Diencephalon (tissue), 1 donor: ENCODE measurements around the gene PSMD3. TPM values are rescaled to one million over a fixed set of nuclear protein-coding genes. Genes with fewer than 3 reads are reported as not detected.

Experiments used
- small RNA-seq: library from RNA; depleted of rRNA; stranded (forward); fragments of <200 nt; gene quantifications from one replicate; pipeline ENCODE3, GENCODE V24; 2014
- total RNA-seq: library from RNA; depleted of rRNA; stranded (reverse); fragments of >200 nt; gene quantifications from one replicate; pipeline ENCODE4 v1.2.3, GENCODE V29; 2014

The PSMD3 gene
- total RNA-seq = 66.0 TPM

GRCh38 chr17:39980351-39981206, at the start of gene PSMD3:
Gene PSMD3, plus strand, starts transcription at chr17:39980807. Its CDS starts 164 bp downstream, at chr17:39980971.

GRCh38 chr17:39962642-39963220, 17.9 kb upstream of the PSMD3 start, which contains the start of gene GSDMA:
Gene GSDMA, plus strand, starts transcription at chr17:39963004. Its CDS starts 2,684 bp downstream, at chr17:39965688.

GRCh38 chr17:40015005-40015997, 34.7 kb downstream of the PSMD3 start, which contains the start of gene CSF3:
Gene CSF3, plus strand, starts transcription at chr17:40015440. Its CDS starts 35 bp downstream, at chr17:40015475.

Small RNAs within 50 kb of the gene (small RNA-seq; reads per million reads assigned to genes)
- gene SNORD124 = 884 reads per million, percentile 99 among the genes with 10 or more reads in this experiment

Other genes with a start within 250 kb of the PSMD3 start
- gene GRB7, start 242.9 kb upstream of the PSMD3 start, total RNA-seq = not detected
- gene IKZF3, start 116.5 kb upstream of the PSMD3 start, total RNA-seq = under 0.01 TPM
- not detected for gene ZPBP2, start 112.6 kb upstream of the PSMD3 start, total RNA-seq
- 6.9 TPM for gene GSDMB, start 62.2 kb upstream of the PSMD3 start, total RNA-seq
- 40.4 TPM for gene ORMDL3, start 53.2 kb upstream of the PSMD3 start, total RNA-seq
- not detected for gene LRRC3C, start 53.1 kb upstream of the PSMD3 start, total RNA-seq
- gene GSDMA, start 17.8 kb upstream of the PSMD3 start, total RNA-seq = not detected
- not detected for gene CSF3, start 34.6 kb downstream of the PSMD3 start, total RNA-seq
- gene MED24, start 73.6 kb downstream of the PSMD3 start, total RNA-seq = 89.7 TPM
- 90.7 TPM for gene THRA, start 82.2 kb downstream of the PSMD3 start, total RNA-seq
- gene NR1D1, start 119.8 kb downstream of the PSMD3 start, total RNA-seq = 1.6 TPM
- 120 TPM for gene MSL1, start 141.2 kb downstream of the PSMD3 start, total RNA-seq
- gene CASC3, start 159.7 kb downstream of the PSMD3 start, total RNA-seq = 54.2 TPM
- gene RAPGEFL1, start 196.7 kb downstream of the PSMD3 start, total RNA-seq = 23.8 TPM
- gene WIPF2, start 238.5 kb downstream of the PSMD3 start, total RNA-seq = 8.8 TPM